Hepatocyte (in vitro differentiated cells): Measurements from ENCODE around the gene RNF25.

Source experiments
- EZH2phosphoT487 ChIP-seq: fragments of 200-600 bp; sonication (generic); IDR thresholded peaks from one replicate; pipeline ENCODE4 v1.6.1; 2018; ENCODE audit warnings: antibody characterized with exemption, mild to moderate bottlenecking, low read depth, moderate library complexity; ENCODE audit not compliant: unreplicated experiment, severe bottlenecking
- TF ChIP-seq, protein P1 (sequence below): fragments of 200-600 bp; sonication (generic); IDR thresholded peaks from 2 replicates; pipeline ENCODE4 v1.5.1; 2016; ENCODE audit warnings: antibody characterized with exemption, mild to moderate bottlenecking; ENCODE audit not compliant: poor library complexity

DNA sequence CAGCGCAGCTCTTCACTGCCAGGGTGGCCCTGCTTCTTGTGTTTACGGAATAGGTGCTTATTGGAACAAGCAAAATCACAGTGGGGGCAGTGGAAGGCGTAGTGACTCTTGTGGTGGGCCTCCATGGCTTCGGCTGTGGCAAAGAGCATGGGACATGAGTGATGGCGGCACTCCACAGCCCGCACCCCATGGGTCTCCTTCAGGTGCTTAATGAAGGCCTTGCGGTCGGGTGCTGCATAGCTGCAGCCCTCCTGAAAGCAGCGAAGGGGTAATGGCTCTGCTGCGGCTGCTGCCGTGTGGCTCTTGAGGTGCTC lies 23.1 kb downstream of the RNF25 start:
- TF ChIP-seq, protein P1, sequence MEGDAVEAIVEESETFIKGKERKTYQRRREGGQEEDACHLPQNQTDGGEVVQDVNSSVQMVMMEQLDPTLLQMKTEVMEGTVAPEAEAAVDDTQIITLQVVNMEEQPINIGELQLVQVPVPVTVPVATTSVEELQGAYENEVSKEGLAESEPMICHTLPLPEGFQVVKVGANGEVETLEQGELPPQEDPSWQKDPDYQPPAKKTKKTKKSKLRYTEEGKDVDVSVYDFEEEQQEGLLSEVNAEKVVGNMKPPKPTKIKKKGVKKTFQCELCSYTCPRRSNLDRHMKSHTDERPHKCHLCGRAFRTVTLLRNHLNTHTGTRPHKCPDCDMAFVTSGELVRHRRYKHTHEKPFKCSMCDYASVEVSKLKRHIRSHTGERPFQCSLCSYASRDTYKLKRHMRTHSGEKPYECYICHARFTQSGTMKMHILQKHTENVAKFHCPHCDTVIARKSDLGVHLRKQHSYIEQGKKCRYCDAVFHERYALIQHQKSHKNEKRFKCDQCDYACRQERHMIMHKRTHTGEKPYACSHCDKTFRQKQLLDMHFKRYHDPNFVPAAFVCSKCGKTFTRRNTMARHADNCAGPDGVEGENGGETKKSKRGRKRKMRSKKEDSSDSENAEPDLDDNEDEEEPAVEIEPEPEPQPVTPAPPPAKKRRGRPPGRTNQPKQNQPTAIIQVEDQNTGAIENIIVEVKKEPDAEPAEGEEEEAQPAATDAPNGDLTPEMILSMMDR, result no peak
- no peak for TF ChIP-seq EZH2phosphoT487
